HepG2 (cell line): Measurements from ENCODE around the gene ANXA6. TPM values are rescaled to one million over a fixed set of nuclear protein-coding genes. Genes with fewer than 3 reads are reported as not detected.

Source experiments
- ARNTL ChIP-seq: sonication (generic); formaldehyde crosslinking; IDR thresholded peaks from 2 replicates; pipeline ENCODE4 v1.4.0; 2020; ENCODE audit warnings: mild to moderate bottlenecking, missing genetic modification reagents
- ATF1 ChIP-seq: IDR thresholded peaks from 2 replicates; pipeline ENCODE4 v1.6.1; 2016; ENCODE audit warnings: mild to moderate bottlenecking, control low read depth
- ATF4 ChIP-seq, 2 experiments: fragments of 450-650 bp in 1 of 2; sonication (generic) in 1 of 2; formaldehyde crosslinking; IDR thresholded peaks; 2 replicates each; pipeline versions ENCODE4 v1.5.0 to v1.8.0; 2020 to 2022; ENCODE audit warnings: mild to moderate bottlenecking in 1 of 2, missing genetic modification reagents in 1 of 2
- GABPA ChIP-seq, 2 experiments: IDR thresholded peaks; 2 replicates each; pipeline ENCODE4 v1.6.1; 2011 to 2016; ENCODE audit warnings: low read depth in 2 of 2, low read length in 1 of 2, missing biosample characterization in 1 of 2, missing genetic modification characterization in 1 of 2
- GPBP1L1 ChIP-seq: sonication (generic); formaldehyde crosslinking; IDR thresholded peaks from 2 replicates; pipeline ENCODE4 v1.5.0; 2020; ENCODE audit warnings: mild to moderate bottlenecking, missing genetic modification reagents
- HMGA1 ChIP-seq: sonication (generic); formaldehyde crosslinking; conservative IDR thresholded peaks from 2 replicates; pipeline ENCODE4 v1.4.0; 2020; ENCODE audit warnings: missing genetic modification reagents
- KDM1A ChIP-seq: IDR thresholded peaks from 2 replicates; pipeline ENCODE4 v1.6.1; 2016; ENCODE audit warnings: missing compliant biosample characterization
- LBX2 ChIP-seq: sonication (generic); formaldehyde crosslinking; IDR thresholded peaks from 2 replicates; pipeline ENCODE4 v1.5.0; 2020; ENCODE audit warnings: missing genetic modification reagents, mild to moderate bottlenecking, borderline replicate concordance
- MBNL3 ChIP-seq: fragments of 250-450 bp; sonication (Bioruptor Pico); conservative IDR thresholded peaks from 2 replicates; pipeline ENCODE4 v1.8.0; 2022; ENCODE audit warnings: mild to moderate bottlenecking, inconsistent platforms
- MXD3 ChIP-seq: IDR thresholded peaks from 2 replicates; pipeline ENCODE4 v1.6.1; 2016; ENCODE audit warnings: mild to moderate bottlenecking, missing biosample characterization, missing genetic modification reagents
- NCOA2 ChIP-seq: sonication (generic); formaldehyde crosslinking; IDR thresholded peaks from 2 replicates; pipeline ENCODE4 v1.8.0; 2022; ENCODE audit warnings: inconsistent platforms
- SNAPC4 ChIP-seq: sonication (generic); formaldehyde crosslinking; IDR thresholded peaks from 2 replicates; pipeline ENCODE4 v1.4.0; 2020; ENCODE audit warnings: mild to moderate bottlenecking, missing genetic modification reagents
- SP4 ChIP-seq: sonication (generic); formaldehyde crosslinking; IDR thresholded peaks from 2 replicates; pipeline ENCODE4 v1.8.1; 2023; ENCODE audit warnings: mild to moderate bottlenecking, missing genetic modification reagents
- ZBTB37 ChIP-seq: sonication (generic); formaldehyde crosslinking; IDR thresholded peaks from 2 replicates; pipeline ENCODE4 v1.4.0; 2020; ENCODE audit warnings: mild to moderate bottlenecking, missing genetic modification reagents
- ZBTB38 ChIP-seq: sonication (generic); formaldehyde crosslinking; IDR thresholded peaks from 2 replicates; pipeline ENCODE4 v1.5.1; 2020; ENCODE audit warnings: mild to moderate bottlenecking, missing genetic modification reagents
- ZKSCAN5 ChIP-seq: sonication (generic); formaldehyde crosslinking; IDR thresholded peaks from 2 replicates; pipeline ENCODE4 v1.5.1; 2020; ENCODE audit warnings: mild to moderate bottlenecking, missing genetic modification reagents
- ZMYM2 ChIP-seq: sonication (generic); formaldehyde crosslinking; IDR thresholded peaks from 2 replicates; pipeline ENCODE4 v1.8.0; 2022; ENCODE audit warnings: mild to moderate bottlenecking, missing genetic modification reagents
- ZNF136 ChIP-seq: sonication (generic); formaldehyde crosslinking; IDR thresholded peaks from 2 replicates; pipeline ENCODE4 v1.8.1; 2022; ENCODE audit warnings: low read depth, mild to moderate bottlenecking, moderate library complexity, missing genetic modification reagents
- ZNF24 ChIP-seq: fragments of 450-650 bp; IDR thresholded peaks from 2 replicates; pipeline ENCODE4 v1.6.1; 2017; ENCODE audit warnings: antibody characterized with exemption, mild to moderate bottlenecking
- polyA plus RNA-seq, 8 experiments: library from polyadenylated mRNA; depleted of rRNA in 3 of 8; stranded (reverse) in 7 of 8; unstranded in 1 of 8; fragments of >200 nt; fragmentation: Illumina TruSeq in 4 of 8; extraction: Trizol in 4 of 8; gene quantifications; 2 replicates each; pipeline versions ENCODE4 v1.2.1 to v1.2.3, GENCODE V29; 2011 to 2016; ENCODE audit warnings: low read depth in 4 of 8, missing spikeins in 1 of 8, mixed read lengths in 1 of 8; ENCODE audit not compliant: insufficient read depth in 1 of 8
- total RNA-seq, 5 experiments: library from RNA; depleted of rRNA; stranded (reverse); fragments of >200 nt; fragmentation: Illumina TruSeq; extraction: Trizol; gene quantifications; 2 replicates each; pipeline ENCODE4 v1.2.3, GENCODE V29; 2016; ENCODE audit warnings: low read depth in 1 of 5

The ANXA6 gene
- total and polyA plus RNA-seq, 2 of the 13 experiments (the other 11 are each of a cell fraction or from before 2014, with no cell fraction given): 103 to 125 TPM

GRCh38 chr5:151157426-151158286 is at the start of gene ANXA6 (continued):
- TF ChIP-seq SNAPC4 (CRISPR knock-in tag) (no peak), ZBTB37 (CRISPR knock-in tag) (no peak), ZMYM2 (CRISPR knock-in tag) (no peak), ZKSCAN5 (CRISPR knock-in tag) (no peak), MBNL3 (CRISPR knock-in tag) (no peak), LBX2 (CRISPR knock-in tag) (no peak; the same call in 1 of the 2 replicates), ZNF136 (CRISPR knock-in tag) (0 out of 2 replicates have a peak, but pooled peaks have one; percentile 75), ZBTB38 (CRISPR knock-in tag) (peak; percentile 45; the same call in 1 of the 2 replicates), MXD3 (CRISPR knock-in tag) (no peak; the same call in 1 of the 2 replicates), ATF1 (no peak), KDM1A (CRISPR knock-in tag) (no peak), GPBP1L1 (CRISPR knock-in tag) (no peak), ARNTL (CRISPR knock-in tag) (no peak; the same call in 1 of the 2 replicates), SP4 (no peak), ZNF24 (no peak), ATF4 (CRISPR knock-in tag; IDR thresholded peaks at IDR 0.05) (no peak), NCOA2 (CRISPR knock-in tag) (no peak), HMGA1 (CRISPR knock-in tag) (no peak), GABPA (IDR thresholded peaks at IDR 0.05; ENCODE audit: low read depth, low read length) (no peak), GABPA (CRISPR knock-in tag; IDR thresholded peaks at IDR 0.05; ENCODE audit: low read depth) (no peak)
